Uterus (tissue), 4 donors: ENCODE results near the gene GOLT1A. TPM values are rescaled to one million over a fixed set of nuclear protein-coding genes. Genes with fewer than 3 reads are reported as not detected.
A peak's percentile ranks its signal among the peaks of the same experiment; 100 is the strongest.

Experiments
- DNase-seq, 2 donors: peaks; one replicate each; pipeline ENCODE4 v3.0.0-alpha.2; 2019 to 2020
- H3K27ac ChIP-seq, 2 donors: fragments of 200-600 bp; sonication (generic); 1 replicate in 1 of 2; 2 replicates in 1 of 2; pipeline ENCODE4 v1.5.1; 2016 to 2018
- H3K27me3 ChIP-seq, 2 donors: fragments of 200-600 bp; sonication (generic); one replicate each; pipeline ENCODE4 v1.5.1; 2018 to 2019; ENCODE audit warnings: control low read depth in 1 of 2
- H3K36me3 ChIP-seq, 2 donors: fragments of 200-600 bp; sonication (generic); one replicate each; pipeline ENCODE4 v1.5.1; 2019; ENCODE audit warnings: control low read depth in 1 of 2
- H3K4me1 ChIP-seq, 2 donors: fragments of 200-600 bp; sonication (generic); one replicate each; pipeline ENCODE4 v1.5.1; 2018 to 2019; ENCODE audit warnings: control low read depth in 1 of 2
- H3K4me3 ChIP-seq, 2 donors: fragments of 200-600 bp; sonication (generic); 1 replicate in 1 of 2; 2 replicates in 1 of 2; pipeline ENCODE4 v1.5.1; 2018 to 2019; ENCODE audit warnings: mild to moderate bottlenecking in 1 of 2
- H3K9me3 ChIP-seq, 2 donors: fragments of 200-600 bp; sonication (generic); one replicate each; pipeline ENCODE4 v1.5.1; 2019; ENCODE audit warnings: control low read depth in 1 of 2
- CTCF ChIP-seq, 4 experiments: fragments of 200-600 bp in 2 of 4; fragments of 450-650 bp in 2 of 4; sonication (generic) in 2 of 4; IDR thresholded peaks; one replicate each; pipeline ENCODE4 v1.5.1; 2016 to 2019; ENCODE audit warnings: antibody characterized with exemption in 4 of 4, mild to moderate bottlenecking in 2 of 4, moderate library complexity in 1 of 4
- POLR2A ChIP-seq, 2 donors: fragments of 450-650 bp; IDR thresholded peaks; one replicate each; pipeline ENCODE4 v1.6.1; 2016; ENCODE audit warnings: antibody characterized with exemption in 2 of 2, mild to moderate bottlenecking in 1 of 2, moderate library complexity in 1 of 2
- intact Hi-C: fragments of 100-400 bp; cut with DNase I; formaldehyde crosslinking; loops from one replicate; pipeline ENCODE4 v1.15.1; 2023; ENCODE audit warnings: low total_unique reads
- total RNA-seq, 4 donors: library from RNA; depleted of rRNA in 3 of 4; stranded (reverse); fragments of >200 nt in 3 of 4; gene quantifications; one replicate each; pipeline versions ENCODE4 v1.1.0 to v1.2.4, GENCODE V29; 2014 to 2023
- donor health status: DM: yes; HTN: yes; CAD: no.

GOLT1A gene
- under 1 TPM in 1 of 4 donors, not detected in 3; 0.52 TPM for total RNA-seq

GRCh38 chr1:204213668-204214662 lies at the start of gene GOLT1A:
GOLT1A (minus strand) TSS chr1:204213988; CDS start chr1:204213906, 82 bp downstream.
- peak; percentile 51 to 61 for DNase-seq
- Histone ChIP-seq H3K27me3 (no peaks in the 10 kb centered on the region), H3K9me3 (no peaks in the 10 kb centered on the region), H3K4me1 (no peaks in the 10 kb centered on the region), H3K27ac (no peak within 1 kb of the TSS), H3K4me3 (no peak within 1 kb of the TSS), H3K36me3 (no peaks in the 10 kb centered on the region)
- intact Hi-C loops, result no loop called here
- TF ChIP-seq CTCF (IDR thresholded peaks at IDR 0.05) (peak; percentile 50 to 73 (median 60)), POLR2A (IDR thresholded peaks at IDR 0.05) (no peak)

GRCh38 chr1:204263254-204263910 lies 49.6 kb upstream of the GOLT1A start:
- Histone ChIP-seq H3K27me3 (no peaks in the 10 kb centered on the region), H3K4me3 (no peak overlapping the region), H3K4me1 (no peaks in the 10 kb centered on the region), H3K36me3 (no peaks in the 10 kb centered on the region), H3K9me3 (no peaks in the 10 kb centered on the region), H3K27ac (no peak overlapping the region)
- DNase-seq, result no peak
- intact Hi-C loops, result no loop called here
- no peak for TF ChIP-seq CTCF (IDR thresholded peaks at IDR 0.05)
- TF ChIP-seq POLR2A (IDR thresholded peaks at IDR 0.05), result no peak

GRCh38 chr1:204262506-204263253 lies 48.9 kb upstream of the GOLT1A start:
- H3K9me3 ChIP-seq, result no peaks in the 10 kb centered on the region
- no peak overlapping the region for H3K27ac ChIP-seq
- no peaks in the 10 kb centered on the region for H3K36me3 ChIP-seq
- no peak overlapping the region for H3K4me3 ChIP-seq
- no peak for DNase-seq
- intact Hi-C loops, result no loop called here
- TF ChIP-seq POLR2A (IDR thresholded peaks at IDR 0.05), result no peak
- no peak for TF ChIP-seq CTCF (IDR thresholded peaks at IDR 0.05)
- no peaks in the 10 kb centered on the region for H3K4me1 ChIP-seq
- no peaks in the 10 kb centered on the region for H3K27me3 ChIP-seq

- DNase-seq, result no peak
- Histone ChIP-seq H3K27ac (no peak overlapping the region), H3K36me3 (no peaks in the 10 kb centered on the region), H3K27me3 (no peaks in the 10 kb centered on the region), H3K4me1 (no peaks in the 10 kb centered on the region), H3K4me3 (no peak overlapping the region), H3K9me3 (no peaks in the 10 kb centered on the region)
- TF ChIP-seq POLR2A (IDR thresholded peaks at IDR 0.05), result no peak
- TF ChIP-seq CTCF (IDR thresholded peaks at IDR 0.05), result no peak
- intact Hi-C loops, result no loop called here
Measured at GRCh38 chr1:204261746-204262505, 48.1 kb upstream of the GOLT1A start.
